Measurements from ENCODE around the gene SYNJ2.

DNA sequence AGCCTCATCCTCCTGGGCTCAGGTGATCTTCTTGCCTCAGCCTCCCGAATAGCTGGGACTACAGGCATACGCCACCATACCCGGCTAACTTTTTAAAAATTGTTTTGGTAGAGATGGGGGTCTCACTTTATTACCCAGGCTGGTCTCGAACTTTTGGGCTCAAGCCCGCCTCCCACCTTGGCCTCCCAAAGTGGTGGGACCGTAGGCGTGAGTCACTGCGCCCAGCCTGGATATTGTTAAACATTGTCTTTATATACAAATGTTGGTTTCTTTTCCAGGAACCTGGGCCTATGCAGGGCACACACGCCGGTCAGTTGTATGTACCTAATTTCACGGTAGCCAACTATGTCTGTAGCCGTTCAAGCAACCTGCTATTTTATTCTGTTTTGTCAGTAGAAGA is 60.1 kb downstream of the SYNJ2 start:
- TF ChIP-seq EZH2 (IDR thresholded peaks at IDR 0.05; ENCODE audit: borderline replicate concordance, low read depth, low read length, severe bottlenecking): no peak
- TF ChIP-seq, protein P1, sequence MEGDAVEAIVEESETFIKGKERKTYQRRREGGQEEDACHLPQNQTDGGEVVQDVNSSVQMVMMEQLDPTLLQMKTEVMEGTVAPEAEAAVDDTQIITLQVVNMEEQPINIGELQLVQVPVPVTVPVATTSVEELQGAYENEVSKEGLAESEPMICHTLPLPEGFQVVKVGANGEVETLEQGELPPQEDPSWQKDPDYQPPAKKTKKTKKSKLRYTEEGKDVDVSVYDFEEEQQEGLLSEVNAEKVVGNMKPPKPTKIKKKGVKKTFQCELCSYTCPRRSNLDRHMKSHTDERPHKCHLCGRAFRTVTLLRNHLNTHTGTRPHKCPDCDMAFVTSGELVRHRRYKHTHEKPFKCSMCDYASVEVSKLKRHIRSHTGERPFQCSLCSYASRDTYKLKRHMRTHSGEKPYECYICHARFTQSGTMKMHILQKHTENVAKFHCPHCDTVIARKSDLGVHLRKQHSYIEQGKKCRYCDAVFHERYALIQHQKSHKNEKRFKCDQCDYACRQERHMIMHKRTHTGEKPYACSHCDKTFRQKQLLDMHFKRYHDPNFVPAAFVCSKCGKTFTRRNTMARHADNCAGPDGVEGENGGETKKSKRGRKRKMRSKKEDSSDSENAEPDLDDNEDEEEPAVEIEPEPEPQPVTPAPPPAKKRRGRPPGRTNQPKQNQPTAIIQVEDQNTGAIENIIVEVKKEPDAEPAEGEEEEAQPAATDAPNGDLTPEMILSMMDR (IDR thresholded peaks at IDR 0.05; ENCODE audit: borderline replicate concordance, extremely low read depth, low read length, poor library complexity, severe bottlenecking): no peak
